HEK293T (cell line): ENCODE data around the gene SEH1L.

ENCODE experiments used
- BHLHE40 ChIP-seq: fragments of 450-650 bp; IDR thresholded peaks from 2 replicates; pipeline ENCODE4 v1.6.1; 2016; ENCODE audit warnings: mild to moderate bottlenecking, moderate library complexity, borderline replicate concordance
- CTBP1 ChIP-seq: fragments of 450-650 bp; IDR thresholded peaks from 2 replicates; pipeline ENCODE4 v1.6.1; 2016; ENCODE audit warnings: borderline replicate concordance
- ELF4 ChIP-seq: fragments of 450-650 bp; IDR thresholded peaks from 2 replicates; pipeline ENCODE4 v1.6.1; 2017; ENCODE audit warnings: antibody characterized with exemption
- FOXK2 ChIP-seq: fragments of 450-650 bp; IDR thresholded peaks from 2 replicates; pipeline ENCODE4 v1.6.1; 2016; ENCODE audit warnings: mild to moderate bottlenecking
- FOXM1 ChIP-seq: fragments of 450-650 bp; IDR thresholded peaks from 2 replicates; pipeline ENCODE4 v1.6.1; 2017; ENCODE audit warnings: mild to moderate bottlenecking, borderline replicate concordance
- HDGF ChIP-seq: fragments of 450-650 bp; IDR thresholded peaks from 2 replicates; pipeline ENCODE4 v1.6.1; 2017; ENCODE audit warnings: antibody characterized with exemption, borderline replicate concordance
- L3MBTL2 ChIP-seq: fragments of 450-650 bp; conservative IDR thresholded peaks from 2 replicates; pipeline ENCODE4 v1.6.1; 2016; ENCODE audit warnings: mild to moderate bottlenecking
- NFRKB ChIP-seq: fragments of 450-650 bp; IDR thresholded peaks from 2 replicates; pipeline ENCODE4 v1.6.1; 2016; ENCODE audit warnings: mild to moderate bottlenecking, moderate library complexity
- SP1 ChIP-seq: fragments of 450-650 bp; IDR thresholded peaks from 2 replicates; pipeline ENCODE4 v1.6.1; 2017
- SUZ12 ChIP-seq: fragments of 450-650 bp; IDR thresholded peaks from 2 replicates; pipeline ENCODE4 v1.6.1; 2016; ENCODE audit warnings: mild to moderate bottlenecking
- TARDBP ChIP-seq: fragments of 450-650 bp; IDR thresholded peaks from 2 replicates; pipeline ENCODE4 v1.6.1; 2016
- ZNF384 ChIP-seq: fragments of 450-650 bp; IDR thresholded peaks from 2 replicates; pipeline ENCODE4 v1.6.1; 2016

DNA sequence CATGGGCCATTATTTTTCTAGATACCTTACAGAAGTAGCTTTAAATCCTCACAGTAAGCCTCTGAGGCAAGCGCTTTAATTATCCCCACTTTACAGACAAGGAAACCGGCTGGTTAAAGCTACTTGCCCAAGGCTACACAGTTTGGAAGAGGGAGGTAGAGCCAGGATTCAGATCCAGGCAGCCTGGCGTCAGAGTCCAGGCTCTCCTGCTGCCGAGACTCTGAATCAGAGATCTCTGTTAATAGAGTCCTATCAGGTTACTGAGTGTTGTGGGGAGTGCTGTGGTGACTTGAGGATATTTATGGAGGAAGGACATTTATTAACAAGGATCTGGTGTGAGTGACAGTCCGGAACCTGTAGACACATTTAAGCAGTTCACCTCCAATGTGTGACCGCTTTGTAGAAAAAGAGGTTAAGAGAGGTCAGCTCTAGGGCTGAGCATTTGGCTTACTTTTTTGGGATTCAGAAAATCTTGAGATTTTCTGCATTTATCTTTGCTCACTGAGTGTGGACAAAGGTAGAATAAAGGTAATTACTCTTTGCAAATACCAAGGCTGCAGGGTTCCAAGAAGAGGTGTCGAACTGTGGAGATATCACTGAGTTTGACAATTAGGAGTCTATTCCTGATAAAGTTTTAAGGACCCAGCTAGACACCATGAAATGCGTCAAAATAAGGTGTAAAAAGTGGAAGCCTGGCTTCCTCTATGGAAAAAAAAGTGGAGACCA lies 41.7 kb downstream of the SEH1L start:
- TF ChIP-seq SUZ12 (no peak), SP1 (no peak), TARDBP (no peak), BHLHE40 (no peak), ZNF384 (no peak), ELF4 (no peak), HDGF (no peak), CTBP1 (no peak), NFRKB (no peak), L3MBTL2 (no peak), FOXK2 (no peak), FOXM1 (no peak)
